PC-3 (cell line): ENCODE measurements around the gene IVNS1ABP. TPM values are rescaled to one million over a fixed set of nuclear protein-coding genes. Genes with fewer than 3 reads are reported as not detected.

Experiments
- ATAC-seq: fragments of 200-7000 bp; cut with Tn5 transposase; 2 replicates; pipeline ENCODE4 v1.9.1; 2020; ENCODE audit warnings: mild to moderate bottlenecking, moderate library complexity
- BruUV-seq: library from RNA; stranded (reverse); fragments of 400-500 nt; replicated peaks from 2 replicates; lab custom pipeline; 2021; lab: Mats Ljungman, UMichigan
- CTCF ChIA-PET: fragments of 300-600 bp; sonication (Branson Sonifier 250); formaldehyde crosslinking; loops from one replicate; lab custom pipeline; 2022; ENCODE audit warnings: antibody characterized with exemption; lab: Charles Lee
- POLR2A ChIA-PET: fragments of 300-600 bp; sonication (Branson Sonifier 250); formaldehyde crosslinking; loops from one replicate; lab custom pipeline; 2022; ENCODE audit warnings: antibody characterized with exemption; ENCODE audit not compliant: unreplicated experiment; lab: Charles Lee
- DNase-seq: peaks from one replicate; pipeline ENCODE4 v3.0.0-alpha.2; 2015
- H2AFZ ChIP-seq: fragments of 300-600 bp; sonication (generic); 2 replicates; pipeline ENCODE4 v1.6.0; 2016; ENCODE audit warnings: antibody characterized with exemption, low read length
- H3F3A ChIP-seq: fragments of 300-600 bp; sonication (generic); one replicate; pipeline ENCODE4 v1.6.0; 2017; ENCODE audit warnings: antibody characterized with exemption, low read length, control low read depth, mild to moderate bottlenecking; ENCODE audit not compliant: unreplicated experiment
- H3K27ac ChIP-seq: fragments of 300-600 bp; sonication (generic); 2 replicates; pipeline ENCODE4 v1.5.1; 2016; ENCODE audit warnings: mild to moderate bottlenecking, low read length
- H3K27me3 ChIP-seq: fragments of 300-600 bp; sonication (generic); 2 replicates; pipeline ENCODE4 v1.6.1; 2016; ENCODE audit warnings: low read length, mixed read lengths
- H3K36me3 ChIP-seq: fragments of 300-600 bp; sonication (generic); 2 replicates; pipeline ENCODE4 v1.6.1; 2016; ENCODE audit warnings: low read depth, mixed run types, low read length, mixed read lengths
- H3K4me1 ChIP-seq: fragments of 300-600 bp; sonication (generic); 2 replicates; pipeline ENCODE4 v1.5.1; 2016; ENCODE audit warnings: low read length; ENCODE audit not compliant: insufficient read depth
- H3K4me2 ChIP-seq: fragments of 300-600 bp; sonication (generic); 2 replicates; pipeline ENCODE4 v1.6.0; 2016; ENCODE audit warnings: low read length
- H3K4me3 ChIP-seq: fragments of 300-600 bp; sonication (generic); 2 replicates; pipeline ENCODE4 v1.5.1; 2016; ENCODE audit warnings: mild to moderate bottlenecking, low read length, mixed read lengths
- H3K79me2 ChIP-seq: fragments of 300-600 bp; sonication (generic); 2 replicates; pipeline ENCODE4 v1.6.1; 2017; ENCODE audit warnings: low read length, mixed read lengths
- H3K9ac ChIP-seq: fragments of 300-600 bp; sonication (generic); 2 replicates; pipeline ENCODE4 v1.6.0; 2016; ENCODE audit warnings: mild to moderate bottlenecking, low read length
- H3K9me2 ChIP-seq: fragments of 300-600 bp; sonication (generic); replicated peaks from 2 replicates; pipeline ENCODE4 v1.6.1; 2016; ENCODE audit warnings: mixed run types, low read length, mixed read lengths
- H3K9me3 ChIP-seq: fragments of 300-600 bp; sonication (generic); 2 replicates; pipeline ENCODE4 v1.6.1; 2016; ENCODE audit warnings: low read length, mixed read lengths
- H4K20me1 ChIP-seq: fragments of 300-600 bp; sonication (generic); 2 replicates; pipeline ENCODE4 v1.6.1; 2016; ENCODE audit warnings: low read length, mixed read lengths
- CTCF ChIP-seq: fragments of 300-600 bp; sonication (generic); conservative IDR thresholded peaks from 2 replicates; pipeline ENCODE4 v1.5.1; 2017; ENCODE audit warnings: antibody characterized with exemption, low read depth, mild to moderate bottlenecking, low read length
- EZH2 ChIP-seq: fragments of 300-600 bp; sonication (generic); IDR thresholded peaks from one replicate; pipeline ENCODE4 v1.6.1; 2017; ENCODE audit warnings: antibody characterized with exemption, mild to moderate bottlenecking, low read length; ENCODE audit not compliant: unreplicated experiment
- EZH2phosphoT487 ChIP-seq: fragments of 300-600 bp; sonication (generic); IDR thresholded peaks from 2 replicates; pipeline ENCODE4 v1.6.1; 2018; ENCODE audit warnings: mild to moderate bottlenecking, antibody characterized with exemption, low read length, borderline replicate concordance
- intact Hi-C: fragments of 100-400 bp; cut with micrococcal nuclease; formaldehyde crosslinking; loops from 2 replicates; pipeline ENCODE4 v1.9.0; 2023
- total RNA-seq: library from RNA; depleted of rRNA; stranded (reverse); fragments of >200 nt; gene quantifications from 2 replicates; pipeline ENCODE4 v1.2.3, GENCODE V29; 2014

The IVNS1ABP gene
- total RNA-seq, 1 experiment from 2014 or later, result 30.7 TPM

- DNase-seq, result no peak
- Histone ChIP-seq H3K9ac (no peak overlapping the region), H3K4me3 (no peak overlapping the region), H2AFZ (no peak overlapping the region), H3K4me2 (no peak overlapping the region), H3K79me2 (no peaks in the 10 kb centered on the region), H4K20me1 (no peaks in the 10 kb centered on the region), H3K4me1 (no peaks in the 10 kb centered on the region), H3K36me3 (no peaks in the 10 kb centered on the region), H3K27me3 (no peaks in the 10 kb centered on the region), H3F3A (no peaks in the 10 kb centered on the region), H3K9me3 (no peaks in the 10 kb centered on the region), H3K27ac (no peak overlapping the region), H3K9me2 (no peaks in the 10 kb centered on the region)
- no peak for ATAC-seq
- POLR2A ChIA-PET, result no interaction called here
- intact Hi-C loops, result no loop called here
- CTCF ChIA-PET, result no interaction called here
- BruUV-seq, result no TSS peak
- TF ChIP-seq EZH2, result no peak
- TF ChIP-seq EZH2phosphoT487, result no peak
- no peak for TF ChIP-seq CTCF
Observed at GRCh38 chr1:185348296-185348695, 31.3 kb upstream of the IVNS1ABP start.

GRCh38 chr1:185345913-185346720 lies 29.1 kb upstream of the IVNS1ABP start:
- Histone ChIP-seq H3K27me3 (no peaks in the 10 kb centered on the region), H3K4me2 (no peak overlapping the region), H2AFZ (no peak overlapping the region), H3K4me3 (no peak overlapping the region), H3K4me1 (no peaks in the 10 kb centered on the region), H3F3A (no peaks in the 10 kb centered on the region), H3K9me3 (no peaks in the 10 kb centered on the region), H4K20me1 (no peaks in the 10 kb centered on the region), H3K9ac (no peak overlapping the region), H3K27ac (no peak overlapping the region), H3K36me3 (no peaks in the 10 kb centered on the region), H3K79me2 (no peaks in the 10 kb centered on the region), H3K9me2 (no peaks in the 10 kb centered on the region)
- intact Hi-C loops, result no loop called here
- ChIA-PET CTCF (no interaction called here), POLR2A (no interaction called here)
- ATAC-seq, result no peak
- BruUV-seq, result no TSS peak
- no peak for TF ChIP-seq EZH2phosphoT487
- no peak for TF ChIP-seq CTCF
- no peak for TF ChIP-seq EZH2
- no peak for DNase-seq

- intact Hi-C loops, result no loop called here
- H3K9me2 ChIP-seq, result no peaks in the 10 kb centered on the region
- no peak for ATAC-seq
- H3K4me1 ChIP-seq, result no peaks in the 10 kb centered on the region
- BruUV-seq, result no TSS peak
- H3K4me2 ChIP-seq, result no peak overlapping the region
- no peaks in the 10 kb centered on the region for H3K36me3 ChIP-seq
- no peaks in the 10 kb centered on the region for H3K27me3 ChIP-seq
- no peak overlapping the region for H3K4me3 ChIP-seq
- no peaks in the 10 kb centered on the region for H3K79me2 ChIP-seq
- CTCF ChIA-PET, result no interaction called here
- POLR2A ChIA-PET, result no interaction called here
- no peaks in the 10 kb centered on the region for H4K20me1 ChIP-seq
- no peak for DNase-seq
- H3K9ac ChIP-seq, result no peak overlapping the region
- H3K27ac ChIP-seq, result no peak overlapping the region
- H3F3A ChIP-seq, result no peaks in the 10 kb centered on the region
- no peak for TF ChIP-seq EZH2phosphoT487
- TF ChIP-seq EZH2, result no peak
- TF ChIP-seq CTCF, result no peak
- no peak overlapping the region for H2AFZ ChIP-seq
- no peaks in the 10 kb centered on the region for H3K9me3 ChIP-seq
Observed at GRCh38 chr1:185343306-185343705, 26.3 kb upstream of the IVNS1ABP start.
